HG03575 (cell line): Measurements from ENCODE around the gene ERLIN1.

ENCODE experiments used
- ATAC-seq: cut with Tn5 transposase; IDR thresholded peaks from one replicate; pipeline ENCODE4 v1.9.1; 2021; ENCODE audit not compliant: unreplicated experiment, insufficient number of reproducible peaks, low FRiP score; ENCODE audit errors: extremely low read depth

The ERLIN1 gene

GRCh38 chr10:100104300-100104699 is 81.5 kb downstream of the ERLIN1 start:
- ATAC-seq = no peak

GRCh38 chr10:100103581-100103980 is 82.2 kb downstream of the ERLIN1 start:
- ATAC-seq = no peak

GRCh38 chr10:100101192-100102076 is 84.4 kb downstream of the ERLIN1 start:
- ATAC-seq = no peak

GRCh38 chr10:100100651-100101184 is 85.1 kb downstream of the ERLIN1 start:
- no peak for ATAC-seq
